Endothelial cell of umbilical vein (primary cell): ENCODE data around the gene MNAT1. TPM values are rescaled to one million over a fixed set of nuclear protein-coding genes. Genes with fewer than 3 reads are reported as not detected.

Experiments
- BruUV-seq: library from RNA; stranded (reverse); fragments of 400-500 nt; replicated peaks from 2 replicates; lab custom pipeline; 2021; lab: Mats Ljungman, UMichigan
- CTCF ChIA-PET: fragments of 300-600, 350-600 bp; sonication (Branson Sonifier 250); formaldehyde crosslinking; loops from one replicate; lab custom pipeline; 2021; ENCODE audit warnings: antibody characterized with exemption, inconsistent platforms; lab: Charles Lee
- POLR2A ChIA-PET: fragments of 300-600, 350-600 bp; sonication (Branson Sonifier 250); formaldehyde crosslinking; loops from one replicate; lab custom pipeline; 2021; ENCODE audit warnings: antibody characterized with exemption, inconsistent platforms; lab: Charles Lee
- DNase-seq: peaks from one replicate; pipeline ENCODE4 v3.0.0-alpha.2; 2011; ENCODE audit warnings: low read depth, low spot score
- FAIRE-seq: peaks from 2 replicates; lab custom pipeline; 2011; peaks lifted over from hg19 to GRCh38; lab: Jason Lieb, UNC
- H2AFZ ChIP-seq: 2 replicates; pipeline ENCODE4 v1.6.0; 2012; ENCODE audit warnings: low read depth, low read length, control low read depth, inconsistent platforms
- H3K27ac ChIP-seq: 2 replicates; pipeline ENCODE4 v1.5.1; 2011; ENCODE audit warnings: low read depth, mild to moderate bottlenecking, control low read depth, low read length, moderate library complexity; ENCODE audit not compliant: insufficient read depth
- H3K27me3 ChIP-seq, 2 experiments: 2 replicates each; pipeline versions ENCODE4 v1.6.0 to v1.6.1; 2011; ENCODE audit warnings: low read length in 2 of 2, mixed read lengths in 1 of 2; ENCODE audit not compliant: control insufficient read depth in 2 of 2, insufficient read depth in 2 of 2
- H3K36me3 ChIP-seq, 2 experiments: 2 replicates in 1 of 2; 3 replicates in 1 of 2; pipeline ENCODE4 v1.5.1; 2011; ENCODE audit warnings: low read length in 2 of 2, mild to moderate bottlenecking in 1 of 2, moderate library complexity in 1 of 2; ENCODE audit not compliant: control insufficient read depth in 2 of 2, insufficient read depth in 2 of 2; ENCODE audit errors: extremely low read depth in 1 of 2
- H3K4me1 ChIP-seq: 3 replicates; pipeline ENCODE4 v1.5.1; 2011; ENCODE audit warnings: mild to moderate bottlenecking, low read length; ENCODE audit not compliant: control insufficient read depth, insufficient read depth; ENCODE audit errors: extremely low read depth
- H3K4me2 ChIP-seq: 2 replicates; pipeline ENCODE4 v1.6.1; 2011; ENCODE audit warnings: low read length, control low read depth, mixed read lengths; ENCODE audit not compliant: insufficient read depth
- H3K4me3 ChIP-seq, 3 experiments: fragments of 200-600 bp in 1 of 3; sonication (generic), shearing (Covaris generic) in 1 of 3; replicated peaks in 1 of 3; 2 replicates each; pipeline ENCODE4 v1.5.1; 2011 to 2016; ENCODE audit warnings: control low read depth in 3 of 3, low read length in 3 of 3, mild to moderate bottlenecking in 2 of 3, inconsistent platforms in 1 of 3, low read depth in 1 of 3, moderate library complexity in 1 of 3; ENCODE audit not compliant: insufficient read depth in 1 of 3
- H3K79me2 ChIP-seq: 2 replicates; pipeline ENCODE4 v1.6.0; 2012; ENCODE audit warnings: low read length, inconsistent platforms; ENCODE audit not compliant: control insufficient read depth, insufficient read depth
- H3K9ac ChIP-seq: replicated peaks from 2 replicates; pipeline ENCODE3; 2011; ENCODE audit warnings: low read length, control low read depth; ENCODE audit not compliant: insufficient read depth; ENCODE audit errors: extremely low read depth
- H3K9me1 ChIP-seq: replicated peaks from 3 replicates; pipeline ENCODE4 v1.6.0; 2011; ENCODE audit warnings: mild to moderate bottlenecking, low read length; ENCODE audit not compliant: control insufficient read depth, insufficient read depth; ENCODE audit errors: extremely low read depth
- H3K9me3 ChIP-seq: replicated peaks from 2 replicates; pipeline ENCODE4 v1.5.1; 2012; ENCODE audit warnings: low read length, inconsistent platforms; ENCODE audit not compliant: control insufficient read depth, insufficient read depth
- H4K20me1 ChIP-seq: replicated peaks from 2 replicates; pipeline ENCODE3; 2011; ENCODE audit warnings: mild to moderate bottlenecking, low read length; ENCODE audit not compliant: control insufficient read depth, insufficient read depth; ENCODE audit errors: extremely low read depth
- CTCF ChIP-seq, 2 donors: IDR thresholded peaks; 1 replicate in 1 of 2; 2 replicates in 1 of 2; pipeline ENCODE4 v1.5.1; 2011; ENCODE audit warnings: low read length in 2 of 2, mild to moderate bottlenecking in 2 of 2, moderate library complexity in 2 of 2, control low read depth in 1 of 2, inconsistent platforms in 1 of 2, low read depth in 1 of 2; ENCODE audit not compliant: insufficient read depth in 1 of 2; ENCODE audit errors: extremely low read depth in 1 of 2
- EZH2 ChIP-seq: IDR thresholded peaks from 2 replicates; pipeline ENCODE4 v1.6.1; 2012; ENCODE audit warnings: borderline replicate concordance, low read depth, mild to moderate bottlenecking, moderate library complexity, low read length, inconsistent platforms; ENCODE audit not compliant: severe bottlenecking
- FOS ChIP-seq: IDR thresholded peaks from 2 replicates; pipeline ENCODE4 v1.6.1; 2011; ENCODE audit warnings: mild to moderate bottlenecking, low read length, moderate library complexity, borderline replicate concordance; ENCODE audit not compliant: insufficient read depth
- GATA2 ChIP-seq: IDR thresholded peaks from 2 replicates; pipeline ENCODE4 v1.7.0; 2011; ENCODE audit warnings: low read depth, mild to moderate bottlenecking, moderate library complexity, mixed read lengths, low read length; ENCODE audit not compliant: insufficient read length, insufficient read depth
- JUN ChIP-seq: IDR thresholded peaks from 2 replicates; pipeline ENCODE4 v1.6.1; 2011; ENCODE audit warnings: borderline replicate concordance, low read depth; ENCODE audit not compliant: insufficient read length, insufficient read depth
- MYC ChIP-seq: IDR thresholded peaks from one replicate; pipeline ENCODE4 v1.6.1; 2011; ENCODE audit warnings: mild to moderate bottlenecking, low read depth, low read length
- POLR2A ChIP-seq: IDR thresholded peaks from 2 replicates; pipeline ENCODE4 v1.6.1; 2012; ENCODE audit warnings: low read depth, mild to moderate bottlenecking, control low read depth, low read length
- POLR2AphosphoS5 ChIP-seq: IDR thresholded peaks from 2 replicates; pipeline ENCODE4 v1.6.1; 2012; ENCODE audit warnings: low read depth, mild to moderate bottlenecking, control low read depth, low read length, moderate library complexity; ENCODE audit not compliant: insufficient read depth
- dilution Hi-C: fragments of 300-500 bp; cut with MboI; formaldehyde crosslinking; loops from one replicate; pipeline ENCODE4 v1.15.0; 2019; ENCODE audit warnings: low sequenced_read_pairs; ENCODE audit not compliant: extremely low pct_ligation_motif_present
- intact Hi-C: fragments of 100-400 bp; cut with micrococcal nuclease; formaldehyde crosslinking; loops from one replicate; pipeline ENCODE4 v1.10.0; 2022
- polyA plus RNA-seq, 4 experiments: library from polyadenylated mRNA; depleted of rRNA in 3 of 4; stranded (reverse) in 3 of 4; unstranded in 1 of 4; fragments of >200 nt; gene quantifications; 2 replicates each; pipeline versions ENCODE4 v1.2.1 to v1.2.3, GENCODE V29; 2011 to 2012; ENCODE audit warnings: missing spikeins in 1 of 4
- total RNA-seq: library from RNA; stranded (reverse); gene quantifications from 2 replicates; pipeline ENCODE4 v1.2.3, GENCODE V29; 2021
- TF ChIP-seq, protein P1 (sequence below): IDR thresholded peaks from 2 replicates; pipeline ENCODE4 v1.6.1; 2011; ENCODE audit not compliant: insufficient read depth, insufficient read length

Gene MNAT1
- total and polyA plus RNA-seq, 2 donors (not counting 3 experiments of a cell fraction or from before 2014, with no cell fraction given) = 35.7 to 55.7 TPM

DNA sequence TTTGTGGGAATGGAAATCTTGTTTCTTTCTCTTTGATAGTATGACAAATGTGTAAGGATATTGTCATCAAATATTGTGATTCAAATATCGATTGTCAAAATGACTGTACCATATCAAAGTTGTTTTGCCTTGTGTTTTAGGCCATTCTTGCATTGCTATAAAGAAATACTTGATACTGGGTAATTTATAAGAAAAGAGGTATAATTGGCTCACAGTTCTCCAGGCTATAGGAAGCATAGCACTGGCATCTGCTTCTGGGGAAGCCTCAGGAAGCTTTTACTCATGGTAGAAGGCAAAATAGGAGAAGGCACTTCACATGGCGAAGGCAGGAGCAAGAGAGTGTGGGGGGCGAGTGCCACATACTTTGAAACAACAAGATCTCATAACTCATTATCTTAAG is 238.5 kb downstream of the MNAT1 start:
- Histone ChIP-seq H3K4me3 (no peak overlapping the region), H3K4me1 (peaks cover 7% of the 10 kb centered on the region), H2AFZ (no peak overlapping the region), H3K9me1 (peaks cover 2% of the 10 kb centered on the region), H3K79me2 (peaks cover 4% of the 10 kb centered on the region), H3K27me3 (no peaks in the 10 kb centered on the region), H3K36me3 (peaks cover 2 to 7% of the 10 kb centered on the region in 2 experiments), H4K20me1 (no peaks in the 10 kb centered on the region), H3K9ac (no peak overlapping the region), H3K27ac (no peak overlapping the region), H3K4me2 (no peak overlapping the region), H3K9me3 (no peaks in the 10 kb centered on the region)
- ChIA-PET CTCF (no interaction called here), POLR2A (no interaction called here)
- no peak for DNase-seq
- no peak for FAIRE-seq
- BruUV-seq = no TSS peak
- intact Hi-C loops = no loop called here
- TF ChIP-seq, protein P1, sequence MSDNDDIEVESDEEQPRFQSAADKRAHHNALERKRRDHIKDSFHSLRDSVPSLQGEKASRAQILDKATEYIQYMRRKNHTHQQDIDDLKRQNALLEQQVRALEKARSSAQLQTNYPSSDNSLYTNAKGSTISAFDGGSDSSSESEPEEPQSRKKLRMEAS = no peak
- TF ChIP-seq JUN (no peak), POLR2A (no peak), GATA2 (no peak), FOS (no peak), MYC (no peak), EZH2 (no peak), CTCF (IDR thresholded peaks at IDR 0.05; ENCODE audit: extremely low read depth in 1 of 2, insufficient read depth in 1 of 2, low read depth in 1 of 2, low read length in 2 of 2) (no peak), POLR2AphosphoS5 (no peak)
- dilution Hi-C loops = no loop called here
